Gastroesophageal sphincter (tissue), 4 donors: ENCODE measurements around the gene CPA4. TPM values are rescaled to one million over a fixed set of nuclear protein-coding genes. Genes with fewer than 3 reads are reported as not detected.
"Not testable (repeated sequence)": the region's sequence is repeated elsewhere in the genome, so short reads cannot be mapped to it uniquely, and the experiment has no call there.

ENCODE experiments used
- ATAC-seq: fragments of 150-250 bp; one replicate; pipeline ENCODE4 v1.9.1; 2016; ENCODE audit warnings: mild to moderate bottlenecking, moderate library complexity
- H3K27ac ChIP-seq, 4 donors: fragments of 200-600 bp; sonication (generic) in 3 of 4; 1 replicate in 3 of 4; 2 replicates in 1 of 4; pipeline ENCODE4 v1.5.1; 2016 to 2019
- H3K27me3 ChIP-seq: fragments of 200-600 bp; sonication (generic); one replicate; pipeline ENCODE4 v1.5.1; 2019
- H3K36me3 ChIP-seq, 2 donors: fragments of 200-600 bp; sonication (generic); one replicate each; pipeline ENCODE4 v1.5.1; 2019; ENCODE audit warnings: control low read depth in 1 of 2
- H3K4me1 ChIP-seq, 3 donors: fragments of 200-600 bp; sonication (generic); 1 replicate in 2 of 3; 2 replicates in 1 of 3; pipeline ENCODE4 v1.5.1; 2016 to 2019; ENCODE audit warnings: control low read depth in 2 of 3
- H3K4me3 ChIP-seq, 2 donors: fragments of 200-600 bp; sonication (generic); one replicate each; pipeline ENCODE4 v1.5.1; 2019; ENCODE audit warnings: mild to moderate bottlenecking in 1 of 2, moderate library complexity in 1 of 2
- H3K9me3 ChIP-seq, 3 donors: fragments of 200-600 bp; sonication (generic); one replicate each; pipeline ENCODE4 v1.5.1; 2017 to 2019; ENCODE audit warnings: control low read depth in 2 of 3
- CTCF ChIP-seq, 4 experiments: fragments of 200-600 bp in 2 of 4; fragments of 450-650 bp in 2 of 4; sonication (generic) in 1 of 4; IDR thresholded peaks; one replicate each; pipeline ENCODE4 v1.5.1; 2017 to 2019; ENCODE audit warnings: antibody characterized with exemption in 4 of 4, mild to moderate bottlenecking in 2 of 4, moderate library complexity in 2 of 4
- EP300 ChIP-seq: sonication (generic); formaldehyde crosslinking; IDR thresholded peaks from one replicate; pipeline ENCODE4 v1.6.1; 2017; ENCODE audit warnings: antibody characterized with exemption, mild to moderate bottlenecking
- POLR2A ChIP-seq, 2 donors: fragments of 450-650 bp; IDR thresholded peaks; one replicate each; pipeline ENCODE4 v1.6.1; 2017; ENCODE audit warnings: antibody characterized with exemption in 2 of 2, mild to moderate bottlenecking in 2 of 2, moderate library complexity in 1 of 2
- POLR2AphosphoS5 ChIP-seq: sonication (generic); formaldehyde crosslinking; IDR thresholded peaks from one replicate; pipeline ENCODE4 v1.6.1; 2017; ENCODE audit warnings: antibody characterized with exemption
- WGBS, 2 donors: methylation state at CpG; one replicate each; pipeline ENCODE4 v1.1.5; 2018; ENCODE audit warnings: low coverage in 1 of 2; 5-methylcytosine and 5-hydroxymethylcytosine counted together
- total RNA-seq, 4 donors: library from RNA; depleted of rRNA; stranded (reverse); fragments of >200 nt; gene quantifications; one replicate each; pipeline ENCODE4 v1.1.0, GENCODE V29; 2016

CPA4 gene
- under 1 TPM in 1 of 4 donors, not detected in 3; 0.93 TPM for total RNA-seq

GRCh38 chr7:130292682-130293257 is at the start of gene CPA4:
TSS of gene CPA4 (plus strand) at chr7:130293161. CDS start at chr7:130293181, 20 bp downstream.
- peak; percentile 74 for ATAC-seq
- 13 to 33% methylated on average over 1 of the region's 1 CpG for WGBS, 2 donors
- no peak within 1 kb of the TSS for H3K4me3 ChIP-seq
- H3K4me1 ChIP-seq: no peaks in the 10 kb centered on the region
- H3K9me3 ChIP-seq: no peaks in the 10 kb centered on the region
- TF ChIP-seq CTCF (IDR thresholded peaks at IDR 0.05) (no peak), EP300 (no peak), POLR2A (IDR thresholded peaks at IDR 0.05) (no peak), POLR2AphosphoS5 (no peak)
- no peak within 1 kb of the TSS for H3K27ac ChIP-seq
- H3K36me3 ChIP-seq: no peaks in the 10 kb centered on the region
- no peaks in the 10 kb centered on the region for H3K27me3 ChIP-seq

GRCh38 chr7:130243486-130243885 is 49.5 kb upstream of the CPA4 start:
- not testable (repeated sequence) for H3K9me3 ChIP-seq, H3K27me3 ChIP-seq, H3K27ac ChIP-seq, H3K36me3 ChIP-seq, ATAC-seq, H3K4me3 ChIP-seq, H3K4me1 ChIP-seq
- WGBS, 2 donors: 6% methylated on average over 1 of the region's 1 CpG; no CpG with 5 or more reads in 1 of the 2 donors

- 82 to 90% methylated on average over 1 of the region's 1 CpG for WGBS, 2 donors
- H3K4me3 ChIP-seq, H3K27me3 ChIP-seq, H3K27ac ChIP-seq, H3K9me3 ChIP-seq, H3K4me1 ChIP-seq, ATAC-seq, H3K36me3 ChIP-seq: not testable (repeated sequence)
These were observed 46.5 kb upstream of the CPA4 start for GRCh38 chr7:130246491-130246890.

- not testable (repeated sequence) for H3K4me3 ChIP-seq, H3K36me3 ChIP-seq, H3K9me3 ChIP-seq, ATAC-seq, H3K27me3 ChIP-seq, H3K27ac ChIP-seq, H3K4me1 ChIP-seq
- WGBS, 2 donors: 100% methylated on average over 1 to 2 of the region's 5 CpGs
These were observed 44.1 kb upstream of the CPA4 start for GRCh38 chr7:130248842-130249241.

- not testable (repeated sequence) for ATAC-seq, H3K4me1 ChIP-seq, H3K27me3 ChIP-seq, H3K36me3 ChIP-seq, H3K27ac ChIP-seq, H3K4me3 ChIP-seq, H3K9me3 ChIP-seq
- 98% methylated on average over 3 of the region's 3 CpGs; no CpG with 5 or more reads in 1 of the 2 donors for WGBS, 2 donors
These were observed 43.3 kb upstream of the CPA4 start for GRCh38 chr7:130249626-130250025.

GRCh38 chr7:130254555-130254954 is 38.4 kb upstream of the CPA4 start:
- no peak for ATAC-seq
- no peaks in the 10 kb centered on the region for H3K36me3 ChIP-seq
- peaks cover 0 to 15% (median 0%) of the 10 kb centered on the region in 3 donors for H3K9me3 ChIP-seq
- no peaks in the 10 kb centered on the region for H3K27me3 ChIP-seq
- TF ChIP-seq POLR2AphosphoS5 (no peak), CTCF (IDR thresholded peaks at IDR 0.05) (no peak), EP300 (no peak), POLR2A (IDR thresholded peaks at IDR 0.05) (no peak)
- 80% methylated on average over 2 of the region's 6 CpGs; no CpG with 5 or more reads in 1 of the 2 donors for WGBS, 2 donors
- H3K27ac ChIP-seq: no peak overlapping the region
- H3K4me3 ChIP-seq: no peak overlapping the region
- no peaks in the 10 kb centered on the region for H3K4me1 ChIP-seq

- Histone ChIP-seq H3K36me3 (no peaks in the 10 kb centered on the region), H3K27me3 (no peaks in the 10 kb centered on the region), H3K27ac (no peak overlapping the region), H3K9me3 (peaks cover 0 to 19% (median 0%) of the 10 kb centered on the region in 3 donors), H3K4me3 (no peak overlapping the region), H3K4me1 (no peaks in the 10 kb centered on the region)
- TF ChIP-seq CTCF (IDR thresholded peaks at IDR 0.05) (no peak), POLR2A (IDR thresholded peaks at IDR 0.05) (no peak), EP300 (no peak), POLR2AphosphoS5 (no peak)
- 43 to 100% methylated on average over 1 of the region's 2 CpGs for WGBS, 2 donors
- ATAC-seq: no peak
These were observed 36.3 kb upstream of the CPA4 start for GRCh38 chr7:130256704-130257103.
